Neutrophil (primary cell): ENCODE results near the gene SCLT1.
A peak's percentile ranks its signal among the peaks of the same experiment; 100 is the strongest.

Experiments used
- H3K27ac ChIP-seq: fragments of 200-600 bp; sonication (generic); 2 replicates; pipeline ENCODE4 v1.5.1; 2016; ENCODE audit warnings: mild to moderate bottlenecking, moderate library complexity
- H3K27me3 ChIP-seq: fragments of 200-600 bp; sonication (generic); 2 replicates; pipeline ENCODE4 v1.6.0; 2016; ENCODE audit warnings: mild to moderate bottlenecking
- H3K36me3 ChIP-seq: fragments of 200-600 bp; sonication (generic); 2 replicates; pipeline ENCODE4 v1.5.1; 2017
- H3K4me1 ChIP-seq, 2 experiments: fragments of 200-600 bp in 1 of 2; sonication (generic) in 1 of 2; 1 replicate in 1 of 2; 2 replicates in 1 of 2; pipeline versions ENCODE4 v1.5.1 to v1.6.1; 2013 to 2016; ENCODE audit warnings: low read depth in 1 of 2, low read length in 1 of 2, mild to moderate bottlenecking in 1 of 2, moderate library complexity in 1 of 2; ENCODE audit not compliant: control insufficient read depth in 1 of 2, insufficient read depth in 1 of 2
- H3K4me3 ChIP-seq, 2 experiments: fragments of 200-600 bp in 1 of 2; sonication (generic) in 1 of 2; 1 replicate in 1 of 2; 2 replicates in 1 of 2; pipeline ENCODE4 v1.5.1; 2013 to 2016; ENCODE audit warnings: low read depth in 1 of 2, low read length in 1 of 2, mild to moderate bottlenecking in 1 of 2, moderate library complexity in 1 of 2
- H3K9me3 ChIP-seq: fragments of 200-600 bp; sonication (generic); 2 replicates; pipeline ENCODE4 v1.5.1; 2016
- TF ChIP-seq, protein P1 (sequence below): fragments of 200-600 bp; sonication (generic); IDR thresholded peaks from 2 replicates; pipeline ENCODE4 v1.5.1; 2016; ENCODE audit warnings: antibody characterized with exemption

Gene SCLT1

GRCh38 chr4:128917781-128918180 lies 175.6 kb downstream of the SCLT1 start:
- TF ChIP-seq, protein P1, sequence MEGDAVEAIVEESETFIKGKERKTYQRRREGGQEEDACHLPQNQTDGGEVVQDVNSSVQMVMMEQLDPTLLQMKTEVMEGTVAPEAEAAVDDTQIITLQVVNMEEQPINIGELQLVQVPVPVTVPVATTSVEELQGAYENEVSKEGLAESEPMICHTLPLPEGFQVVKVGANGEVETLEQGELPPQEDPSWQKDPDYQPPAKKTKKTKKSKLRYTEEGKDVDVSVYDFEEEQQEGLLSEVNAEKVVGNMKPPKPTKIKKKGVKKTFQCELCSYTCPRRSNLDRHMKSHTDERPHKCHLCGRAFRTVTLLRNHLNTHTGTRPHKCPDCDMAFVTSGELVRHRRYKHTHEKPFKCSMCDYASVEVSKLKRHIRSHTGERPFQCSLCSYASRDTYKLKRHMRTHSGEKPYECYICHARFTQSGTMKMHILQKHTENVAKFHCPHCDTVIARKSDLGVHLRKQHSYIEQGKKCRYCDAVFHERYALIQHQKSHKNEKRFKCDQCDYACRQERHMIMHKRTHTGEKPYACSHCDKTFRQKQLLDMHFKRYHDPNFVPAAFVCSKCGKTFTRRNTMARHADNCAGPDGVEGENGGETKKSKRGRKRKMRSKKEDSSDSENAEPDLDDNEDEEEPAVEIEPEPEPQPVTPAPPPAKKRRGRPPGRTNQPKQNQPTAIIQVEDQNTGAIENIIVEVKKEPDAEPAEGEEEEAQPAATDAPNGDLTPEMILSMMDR, result no peak
- no peaks in the 10 kb centered on the region for H3K27me3 ChIP-seq
- peaks cover 58 to 61% of the 10 kb centered on the region in 2 experiments for H3K4me1 ChIP-seq
- no peaks in the 10 kb centered on the region for H3K36me3 ChIP-seq
- H3K27ac ChIP-seq, result peak overlapping the region; percentile 95
- no peaks in the 10 kb centered on the region for H3K9me3 ChIP-seq
- peak overlapping the region; percentile 42 to 51 for H3K4me3 ChIP-seq

DNA sequence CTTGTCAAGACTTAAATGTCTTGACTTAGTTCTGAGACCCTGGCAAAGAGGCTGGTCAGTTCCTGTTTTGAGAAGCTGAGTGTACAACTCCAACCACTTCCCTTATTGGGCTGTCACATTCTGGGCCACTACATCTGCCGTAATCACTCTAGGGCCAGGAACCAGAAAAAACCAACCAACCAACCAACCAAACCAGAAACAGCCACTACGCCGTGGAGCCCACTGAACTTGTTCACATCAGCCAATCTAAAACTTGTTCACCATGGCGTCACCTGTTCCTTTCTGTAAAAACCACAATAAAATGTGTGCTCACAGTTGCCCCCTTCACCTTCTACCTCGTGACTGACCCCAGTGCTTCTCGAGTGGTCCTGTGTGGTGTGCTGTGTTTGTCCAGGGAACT lies 176.5 kb downstream of the SCLT1 start:
- Histone ChIP-seq H3K9me3 (no peaks in the 10 kb centered on the region), H3K27ac (peak overlapping the region; percentile 95), H3K4me3 (peak overlapping the region; percentile 42 to 51), H3K4me1 (peaks cover 67 to 71% of the 10 kb centered on the region in 2 experiments), H3K27me3 (no peaks in the 10 kb centered on the region), H3K36me3 (no peaks in the 10 kb centered on the region)
- TF ChIP-seq, protein P1, result peak; percentile 44

DNA sequence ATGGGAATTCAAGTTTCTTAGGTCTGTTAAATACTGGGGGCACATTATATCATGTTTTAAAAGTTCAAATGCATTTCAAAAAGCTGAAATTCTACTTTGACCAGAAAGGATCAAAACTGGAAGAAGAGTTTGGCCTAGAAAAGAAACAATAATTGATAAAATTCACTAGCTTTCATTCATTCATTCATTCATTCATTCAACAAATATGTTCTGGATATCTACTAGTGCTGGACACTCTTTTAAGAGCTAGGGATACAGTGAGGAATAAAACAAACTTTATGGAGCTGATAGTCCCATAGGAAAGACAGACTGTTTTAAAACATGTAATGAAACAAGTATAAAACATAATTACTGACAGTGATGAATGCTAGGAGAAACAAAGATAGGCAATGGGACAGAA lies 177.8 kb downstream of the SCLT1 start:
- peak overlapping the region; percentile 95 for H3K27ac ChIP-seq
- TF ChIP-seq, protein P1, result no peak
- H3K36me3 ChIP-seq, result no peaks in the 10 kb centered on the region
- peaks cover 71 to 74% of the 10 kb centered on the region in 2 experiments for H3K4me1 ChIP-seq
- H3K9me3 ChIP-seq, result no peaks in the 10 kb centered on the region
- peak overlapping the region in 1 of 2 experiments; percentile 42 for H3K4me3 ChIP-seq
- no peaks in the 10 kb centered on the region for H3K27me3 ChIP-seq

GRCh38 chr4:128913228-128913627 lies 180.1 kb downstream of the SCLT1 start:
- Histone ChIP-seq H3K4me1 (peaks cover 88% of the 10 kb centered on the region in 2 experiments), H3K27ac (peak overlapping the region; percentile 95), H3K4me3 (peak overlapping the region; percentile 11 to 45), H3K9me3 (no peaks in the 10 kb centered on the region), H3K36me3 (no peaks in the 10 kb centered on the region), H3K27me3 (no peaks in the 10 kb centered on the region)
- TF ChIP-seq, protein P1, result no peak

- Histone ChIP-seq H3K27me3 (no peaks in the 10 kb centered on the region), H3K9me3 (no peaks in the 10 kb centered on the region), H3K4me3 (peak overlapping the region in 1 of 2 experiments; percentile 33), H3K4me1 (peaks cover 54 to 58% of the 10 kb centered on the region in 2 experiments), H3K36me3 (no peaks in the 10 kb centered on the region), H3K27ac (peak overlapping the region; percentile 91)
- TF ChIP-seq, protein P1, result no peak
Observed at GRCh38 chr4:128908735-128909134, 184.6 kb downstream of the SCLT1 start.

DNA sequence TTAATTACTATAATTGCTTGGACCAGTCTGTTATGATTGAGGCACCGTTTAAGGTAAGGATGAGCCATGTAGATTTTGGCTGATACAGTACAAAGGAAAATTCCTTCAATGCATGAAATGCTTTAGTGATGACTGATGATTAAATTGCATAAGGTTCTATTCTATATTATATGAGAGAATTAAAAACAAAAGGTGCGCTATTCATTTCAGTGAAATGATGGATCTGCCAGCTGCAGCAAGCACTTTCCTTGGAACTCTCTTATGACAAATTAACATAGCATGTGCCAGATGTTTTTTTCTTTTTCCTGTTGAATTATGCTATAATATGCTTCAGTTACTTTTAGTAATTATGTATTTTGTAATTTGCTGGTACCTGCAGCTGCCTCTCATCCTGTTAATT lies 185.4 kb downstream of the SCLT1 start:
- H3K4me3 ChIP-seq, result no peak overlapping the region
- H3K27me3 ChIP-seq, result no peaks in the 10 kb centered on the region
- H3K27ac ChIP-seq, result peak overlapping the region; percentile 91
- no peaks in the 10 kb centered on the region for H3K9me3 ChIP-seq
- TF ChIP-seq, protein P1, result no peak
- peaks cover 47 to 50% of the 10 kb centered on the region in 2 experiments for H3K4me1 ChIP-seq
- H3K36me3 ChIP-seq, result no peaks in the 10 kb centered on the region
